GM21390 (cell line): Measurements from ENCODE around the gene RBM20.

Experiments used
- ATAC-seq: cut with Tn5 transposase; IDR thresholded peaks from one replicate; pipeline ENCODE4 v1.9.1; 2021; ENCODE audit not compliant: unreplicated experiment

RBM20 gene

GRCh38 chr10:110847374-110847773 lies 203.2 kb downstream of the RBM20 start:
- no peak for ATAC-seq

- ATAC-seq, result no peak
Measured at GRCh38 chr10:110848106-110848505, 204.0 kb downstream of the RBM20 start.

- ATAC-seq, result no peak
Measured at GRCh38 chr10:110850099-110850498, 206.0 kb downstream of the RBM20 start.

- no peak for ATAC-seq
Measured at GRCh38 chr10:110851020-110851612, 207.0 kb downstream of the RBM20 start.

- no peak for ATAC-seq
Measured at GRCh38 chr10:110852255-110852896, 208.2 kb downstream of the RBM20 start.

GRCh38 chr10:110852947-110853346 lies 208.8 kb downstream of the RBM20 start:
- ATAC-seq, result no peak

- no peak for ATAC-seq
Measured at GRCh38 chr10:110853921-110854605, 209.9 kb downstream of the RBM20 start.

GRCh38 chr10:110857265-110858171 lies 213.4 kb downstream of the RBM20 start:
- peak; percentile 22 for ATAC-seq

GRCh38 chr10:110858297-110858934 lies 214.3 kb downstream of the RBM20 start:
- ATAC-seq, result no peak

GRCh38 chr10:110859206-110859972 lies 215.3 kb downstream of the RBM20 start:
- ATAC-seq, result no peak

GRCh38 chr10:110859973-110860376 lies 215.8 kb downstream of the RBM20 start:
- no peak for ATAC-seq

- ATAC-seq, result peak; percentile 56
Measured at GRCh38 chr10:110860576-110861241, 216.6 kb downstream of the RBM20 start.

GRCh38 chr10:110861476-110861875 lies 217.3 kb downstream of the RBM20 start:
- ATAC-seq, result no peak

GRCh38 chr10:110861930-110862649 lies 218.0 kb downstream of the RBM20 start:
- ATAC-seq, result no peak

GRCh38 chr10:110862961-110863360 lies 218.8 kb downstream of the RBM20 start:
- no peak for ATAC-seq

- ATAC-seq, result no peak
Measured at GRCh38 chr10:110863361-110863760, 219.2 kb downstream of the RBM20 start.

- ATAC-seq, result no peak
Measured at GRCh38 chr10:110863956-110864355, 219.8 kb downstream of the RBM20 start.

- peak; percentile 57 for ATAC-seq
Measured at GRCh38 chr10:110864662-110865140, 220.6 kb downstream of the RBM20 start.
